22Rv1 (cell line): Measurements from ENCODE around the gene TRPC4.

Experiments used
- CTCF ChIP-seq: fragments of 450-650 bp; IDR thresholded peaks from 2 replicates; pipeline ENCODE4 v1.5.1; 2017; ENCODE audit warnings: mild to moderate bottlenecking
- ZFX ChIP-seq: fragments of 450-650 bp; IDR thresholded peaks from 2 replicates; pipeline ENCODE4 v1.6.1; 2017; ENCODE audit warnings: antibody characterized with exemption, borderline replicate concordance

GRCh38 chr13:37772644-37773043 is 96.9 kb downstream of the TRPC4 start:
- no peak for TF ChIP-seq CTCF
- TF ChIP-seq ZFX, result no peak
